GM19035 (cell line): ENCODE measurements around the gene PRSS53.
A peak's percentile ranks its signal among the peaks of the same experiment; 100 is the strongest.

ENCODE experiments used
- ATAC-seq: cut with Tn5 transposase; IDR thresholded peaks from one replicate; pipeline ENCODE4 v1.9.1; 2021; ENCODE audit not compliant: unreplicated experiment

PRSS53 gene

DNA sequence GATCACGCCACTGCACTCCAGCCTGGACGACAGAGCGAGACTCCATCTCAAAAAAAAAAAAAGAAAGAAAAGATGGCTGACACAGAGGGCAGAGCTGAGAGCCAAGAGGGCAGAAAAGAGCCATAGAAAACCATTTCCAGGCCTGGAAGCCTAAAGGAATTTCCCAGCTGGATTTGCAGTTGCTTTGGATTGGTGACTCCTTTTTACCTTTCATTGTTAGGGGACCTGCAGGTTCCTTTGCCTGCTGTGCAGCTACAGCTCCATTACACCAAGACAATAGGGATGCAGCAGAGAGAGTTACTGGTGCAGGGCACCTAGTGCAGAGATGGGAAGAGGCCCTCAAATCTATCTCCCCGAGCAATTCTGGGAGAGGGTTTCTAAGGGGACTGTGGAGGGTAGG, 33.1 kb downstream of the PRSS53 start:
- no peak for ATAC-seq

DNA sequence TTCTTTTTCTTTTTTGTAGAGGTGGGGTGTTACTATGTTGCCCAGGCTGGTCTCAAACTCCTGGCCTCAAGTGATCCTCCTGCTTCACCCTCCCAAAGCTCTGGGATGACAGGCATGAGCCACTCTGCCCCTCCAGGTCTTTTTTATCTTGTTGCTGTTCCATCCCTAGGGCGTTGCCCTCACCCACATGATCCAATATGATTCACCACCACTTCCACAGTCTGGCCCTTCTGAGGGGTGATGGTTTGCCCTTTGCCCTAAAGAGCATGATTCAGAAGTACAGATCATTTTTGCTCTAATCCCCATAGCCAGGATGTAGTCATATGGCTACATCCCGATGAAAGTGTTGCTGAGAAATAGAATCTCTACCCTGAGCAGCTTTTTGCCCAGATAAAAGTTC, 36.6 kb downstream of the PRSS53 start:
- no peak for ATAC-seq

DNA sequence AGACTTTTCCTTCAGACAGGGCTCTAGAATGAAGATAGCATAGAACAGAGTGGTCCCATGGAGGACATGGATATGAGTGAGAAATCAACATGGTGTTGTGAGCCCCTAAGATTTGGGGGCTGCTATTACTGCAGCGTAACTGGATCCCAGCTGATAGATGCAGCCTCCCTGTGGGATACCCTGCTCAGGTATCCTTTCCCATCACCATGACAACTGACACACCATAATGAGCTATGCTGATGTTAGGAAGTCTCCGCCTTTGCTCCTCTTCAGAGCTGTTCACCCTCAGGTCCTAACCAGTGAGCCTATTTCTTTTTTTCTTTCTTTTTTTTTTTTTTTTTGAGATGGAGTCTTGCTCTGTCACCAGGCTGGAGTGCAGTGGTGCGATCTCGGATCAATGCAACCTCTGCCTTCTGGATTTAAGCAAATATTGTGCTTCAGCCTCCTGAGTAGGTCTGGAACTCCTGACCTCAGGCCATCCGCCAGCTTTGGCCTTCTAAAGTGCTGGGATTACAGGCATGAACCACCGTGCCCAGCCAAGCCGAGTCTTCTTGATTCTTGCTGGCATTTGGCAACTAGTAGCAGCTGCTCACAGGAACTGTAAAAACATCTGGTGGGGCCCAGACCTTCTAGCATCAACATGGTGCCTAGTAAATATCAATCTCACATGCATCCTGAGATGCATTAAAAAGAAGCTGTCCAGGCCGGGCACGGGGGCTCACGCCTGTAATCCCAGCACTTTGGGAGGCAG, 38.3 kb downstream of the PRSS53 start:
- no peak for ATAC-seq

DNA sequence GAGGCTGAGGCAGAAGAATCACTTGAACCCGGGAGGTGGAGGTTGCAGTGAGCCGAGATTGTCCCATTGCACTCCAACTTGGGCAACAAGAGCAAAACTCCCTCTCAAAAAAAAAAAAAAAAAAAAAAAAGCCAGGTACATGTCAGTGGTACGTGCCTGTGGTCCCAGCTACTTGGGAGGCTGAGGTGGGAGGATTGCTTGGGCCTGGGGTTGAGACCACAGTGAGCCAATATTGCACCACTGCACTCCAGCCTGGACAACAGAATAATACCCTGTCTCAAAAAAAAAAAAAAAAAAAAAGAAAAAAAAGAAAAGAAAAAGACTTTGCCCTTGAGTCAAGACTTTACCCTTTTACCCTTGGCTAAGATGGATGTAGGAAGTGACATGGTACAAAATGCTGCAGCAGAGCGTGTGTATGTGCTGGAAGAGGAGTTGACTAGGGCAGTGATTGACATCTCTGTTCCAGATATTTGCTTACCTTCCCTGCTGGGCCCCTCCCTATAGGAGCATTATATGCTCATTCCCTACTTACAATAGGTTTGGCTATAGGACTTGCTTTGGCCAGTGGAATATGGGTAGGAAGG, 44.8 kb downstream of the PRSS53 start:
- ATAC-seq = no peak

DNA sequence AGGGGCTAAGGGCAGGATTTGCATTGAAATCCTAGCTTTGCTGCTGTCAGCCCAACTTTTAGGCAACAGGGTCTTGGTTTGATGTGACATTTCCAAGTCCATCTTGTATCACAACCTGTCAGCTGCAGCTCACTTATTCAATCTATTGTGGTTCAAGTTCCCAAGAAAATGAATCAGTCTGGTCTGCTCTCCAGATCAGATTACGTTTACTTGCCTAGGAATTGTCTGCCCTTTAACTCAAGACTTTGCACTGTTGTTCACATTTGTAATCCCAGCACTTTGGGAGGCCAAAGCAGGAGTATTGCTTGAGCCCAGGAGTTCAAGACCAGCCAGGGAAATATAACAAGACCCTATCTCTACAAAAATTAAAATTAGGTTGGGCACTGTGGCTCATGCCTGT, 45.4 kb downstream of the PRSS53 start:
- ATAC-seq = no peak

DNA sequence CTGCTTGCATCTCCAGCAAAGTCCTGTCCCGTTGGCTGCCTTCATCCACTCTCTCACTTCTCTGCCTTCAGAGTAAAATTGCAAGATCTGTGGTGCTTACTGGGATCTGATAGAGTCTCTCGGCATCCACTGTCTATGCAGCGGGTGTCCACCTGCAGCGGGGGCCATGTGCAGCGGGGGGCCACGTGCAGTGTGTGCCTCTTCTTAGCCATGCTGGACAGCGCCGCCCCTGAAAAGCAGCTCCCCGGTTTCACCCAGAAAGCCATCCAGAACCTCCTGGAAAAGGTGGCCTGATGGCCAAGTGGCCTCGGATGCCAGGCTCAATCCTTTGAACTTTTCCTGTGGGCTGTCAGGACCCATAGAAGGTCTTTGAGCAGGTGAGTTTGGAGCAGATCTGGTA, 45.9 kb downstream of the PRSS53 start:
- no peak for ATAC-seq

DNA sequence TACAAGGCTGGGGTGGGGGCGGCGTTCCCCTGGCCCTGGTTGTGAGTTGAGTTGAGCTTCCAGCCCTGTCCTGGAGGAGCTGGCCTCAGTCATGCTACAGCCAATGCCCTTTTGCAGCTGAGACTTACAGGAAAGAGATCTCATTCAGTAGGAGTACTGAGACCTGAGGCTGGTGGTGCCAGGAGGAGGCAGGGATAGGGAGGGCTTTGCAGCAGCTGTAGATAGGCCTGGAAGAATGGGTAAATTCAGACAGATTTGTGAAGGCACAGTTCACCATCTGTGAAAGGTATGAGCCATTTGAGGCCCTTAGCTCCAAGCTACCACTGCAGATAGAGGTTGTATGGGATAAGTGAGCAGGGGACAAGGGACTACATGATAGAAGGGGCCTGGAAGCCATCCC, 49.8 kb downstream of the PRSS53 start:
- no peak for ATAC-seq

DNA sequence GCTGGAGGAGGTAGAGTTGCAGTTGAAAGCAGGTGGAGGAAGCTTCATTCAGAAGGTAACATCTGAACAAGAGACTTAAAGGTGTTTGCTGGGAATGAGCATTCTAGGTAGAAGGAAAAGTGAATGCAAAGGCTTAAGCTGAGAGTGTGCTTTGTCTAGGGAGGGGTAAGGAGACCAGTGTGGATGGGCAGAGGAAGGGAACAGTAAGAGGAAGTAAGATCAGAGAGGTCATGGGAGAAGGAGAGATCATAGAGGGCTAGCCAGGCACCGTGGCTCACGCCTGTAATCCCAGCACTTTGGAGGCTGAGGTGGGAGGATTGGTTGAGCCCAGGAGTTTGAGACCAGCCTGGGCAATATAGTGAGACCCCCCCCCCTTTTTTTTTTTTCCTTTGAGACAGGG, 52.1 kb downstream of the PRSS53 start:
- ATAC-seq = no peak

DNA sequence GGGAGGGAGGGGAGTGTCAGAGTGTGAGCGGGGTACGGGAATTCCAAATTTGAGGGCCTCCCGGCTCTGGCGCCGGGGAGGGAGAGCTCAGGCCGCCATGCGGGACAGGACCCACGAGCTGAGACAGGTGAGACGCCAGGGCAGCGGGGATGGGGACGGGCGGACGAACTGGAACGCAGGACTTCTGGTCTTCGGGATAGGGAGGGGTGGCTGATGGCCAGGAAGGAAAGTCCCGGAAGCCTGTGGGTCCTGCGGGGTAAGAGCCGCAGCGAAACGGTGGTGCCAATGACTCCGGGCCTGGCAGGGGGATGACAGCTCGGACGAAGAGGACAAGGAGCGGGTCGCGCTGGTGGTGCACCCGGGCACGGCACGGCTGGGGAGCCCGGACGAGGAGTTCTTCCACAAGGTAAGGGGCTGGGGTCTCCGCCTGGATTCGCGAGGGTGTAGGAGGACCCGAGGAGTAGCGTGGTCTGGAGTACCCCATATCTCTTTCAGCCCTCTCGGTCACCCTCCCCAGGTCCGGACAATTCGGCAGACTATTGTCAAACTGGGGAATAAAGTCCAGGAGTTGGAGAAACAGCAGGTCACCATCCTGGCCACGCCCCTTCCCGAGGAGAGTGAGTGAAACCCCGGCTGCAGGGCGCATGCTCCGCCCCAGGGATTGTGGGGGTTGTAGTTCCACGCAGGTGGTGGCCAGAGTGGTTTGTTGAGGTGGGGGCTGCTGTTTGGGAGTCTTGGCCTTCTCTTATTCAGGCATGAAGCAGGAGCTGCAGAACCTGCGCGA, 54.8 kb downstream of the PRSS53 start:
- ATAC-seq = peak; percentile 33
